GM20000 (cell line): Measurements from ENCODE around the gene ADAMTSL1.

Experiments
- DNase-seq: peaks from one replicate; pipeline ENCODE4 v3.0.0; 2012; ENCODE audit warnings: low spot score
- CTCF ChIP-seq: IDR thresholded peaks from 2 replicates; pipeline ENCODE4 v1.5.1; 2012; ENCODE audit warnings: mild to moderate bottlenecking, control low read depth; ENCODE audit errors: extremely low read depth, missing control alignments

Gene ADAMTSL1

DNA sequence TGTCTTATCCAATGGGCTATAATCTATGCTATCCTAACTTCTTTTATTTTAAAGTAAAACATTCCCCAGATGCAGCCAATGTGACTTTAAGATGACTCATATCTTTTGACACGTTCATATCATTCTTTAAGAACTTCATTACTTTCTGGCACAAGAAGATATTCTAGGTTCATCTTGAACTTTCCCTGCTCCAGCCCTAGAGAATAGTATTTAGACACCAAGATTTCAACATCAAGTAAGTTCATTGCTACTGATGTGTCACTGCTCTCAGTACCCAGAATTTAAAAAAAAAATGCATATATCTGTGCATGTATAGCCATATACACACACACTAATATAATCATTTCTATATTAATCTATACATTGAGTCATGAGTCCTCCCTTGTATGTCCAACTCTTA lies 383.8 kb downstream of the ADAMTSL1 start:
- DNase-seq: no peak
- TF ChIP-seq CTCF: no peak

GRCh38 chr9:18861609-18862544 lies 387.9 kb downstream of the ADAMTSL1 start:
- DNase-seq: no peak
- no peak for TF ChIP-seq CTCF

DNA sequence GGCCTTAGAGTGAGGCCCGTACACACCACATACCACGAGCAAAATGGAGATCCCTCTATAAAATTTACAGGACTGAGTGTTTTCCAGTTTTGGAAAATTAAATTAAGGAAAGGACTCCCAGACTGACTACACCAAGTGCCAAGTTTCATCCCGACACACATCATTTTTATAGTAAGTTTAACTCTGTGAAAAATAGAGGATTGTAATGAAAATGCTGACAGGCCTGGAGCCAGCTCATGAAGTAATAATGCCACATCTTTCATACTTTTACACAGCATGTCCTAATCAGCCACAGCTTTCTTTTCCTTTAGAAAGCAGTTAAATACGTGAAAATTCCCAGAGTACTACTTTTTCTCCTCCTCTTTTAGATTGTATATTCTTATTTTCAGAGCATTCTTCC lies 389.8 kb downstream of the ADAMTSL1 start:
- DNase-seq: no peak
- TF ChIP-seq CTCF: no peak

GRCh38 chr9:18864516-18864915 lies 390.6 kb downstream of the ADAMTSL1 start:
- no peak for TF ChIP-seq CTCF
- no peak for DNase-seq

GRCh38 chr9:18865542-18865941 lies 391.6 kb downstream of the ADAMTSL1 start:
- DNase-seq: no peak
- no peak for TF ChIP-seq CTCF

DNA sequence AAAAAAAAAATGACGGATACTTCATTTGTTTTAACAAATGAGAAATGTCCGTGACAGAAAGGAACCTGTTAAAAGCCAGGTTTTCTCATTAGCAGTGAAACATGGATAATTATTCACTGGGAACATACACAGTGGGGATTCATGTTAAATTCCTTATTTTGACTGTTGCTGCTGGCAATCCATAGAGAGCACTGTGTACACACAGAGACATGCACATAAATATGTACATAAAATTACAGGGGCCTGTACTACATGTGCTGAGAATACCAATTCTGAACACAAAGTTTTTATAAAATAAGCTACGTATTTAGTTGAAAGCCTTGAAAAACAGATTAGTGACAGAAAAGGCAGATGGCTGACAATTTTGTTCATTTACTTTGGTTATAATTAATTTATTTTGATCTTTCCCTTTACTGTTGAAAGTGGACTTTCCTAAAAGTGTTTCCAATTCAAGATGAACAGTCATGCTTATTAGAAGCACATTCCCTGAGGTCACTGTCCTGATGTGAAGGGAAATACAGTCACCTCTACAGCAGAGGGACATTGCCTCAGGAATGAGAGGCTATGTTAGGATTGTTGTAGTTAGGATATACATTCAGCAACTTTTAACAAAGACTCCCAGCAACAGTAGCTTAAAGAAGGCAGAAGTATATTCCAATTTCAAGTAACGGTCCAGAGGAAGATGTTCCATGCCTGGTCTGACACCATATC lies 392.3 kb downstream of the ADAMTSL1 start:
- no peak for TF ChIP-seq CTCF
- no peak for DNase-seq

DNA sequence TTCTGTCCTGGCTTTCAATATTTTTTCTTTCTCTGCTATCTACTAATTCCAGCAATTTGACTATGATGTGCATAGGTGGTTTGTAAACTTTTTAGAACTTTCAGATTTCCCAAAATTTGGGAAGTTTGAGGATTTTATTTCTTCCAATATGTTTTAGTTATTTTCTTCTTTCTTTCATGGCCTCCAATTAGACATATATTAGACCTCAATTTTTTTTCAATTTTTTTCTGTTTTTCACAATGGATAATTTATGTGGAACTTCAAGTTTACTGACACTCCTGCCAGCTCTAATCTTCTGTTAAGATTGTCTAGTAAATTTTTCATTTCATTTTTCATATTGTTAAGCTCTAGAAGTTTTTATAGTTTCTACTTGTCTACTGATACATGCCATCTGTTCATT lies 395.8 kb downstream of the ADAMTSL1 start:
- DNase-seq: no peak
- TF ChIP-seq CTCF: no peak
